Stimulated activated CD4-positive, alpha-beta T cell treated with anti-CD3 and anti-CD28 coated beads, TNF-alpha, amount 100 ng/mL, for 4 hours (primary cell): ENCODE data around the gene FAM53C.
"Not testable (repeated sequence)": the region's sequence is repeated elsewhere in the genome, so short reads cannot be mapped to it uniquely, and the experiment has no call there.

Experiments
- DNase-seq, 3 experiments: peaks; one replicate each; pipeline ENCODE4 v3.0.0-alpha.2; 2020; ENCODE audit warnings: low read depth in 3 of 3

The FAM53C gene

GRCh38 chr5:138351056-138351455, 13.0 kb downstream of the FAM53C start:
- DNase-seq: no peak

GRCh38 chr5:138351517-138351916, 13.5 kb downstream of the FAM53C start:
- no peak for DNase-seq

GRCh38 chr5:138352071-138352721, 14.1 kb downstream of the FAM53C start, which contains the start of gene KDM3B:
KDM3B (plus strand) TSS chr5:138352685; CDS start chr5:138352796, 111 bp downstream.
- DNase-seq: peak; percentile 85 to 89 (median 88)

GRCh38 chr5:138352722-138353559, 14.9 kb downstream of the FAM53C start:
- DNase-seq: peak; percentile 43 to 52 (median 48)

GRCh38 chr5:138353560-138354080, 15.6 kb downstream of the FAM53C start:
- DNase-seq: no peak

- DNase-seq: no peak
Measured at GRCh38 chr5:138354387-138354786, 16.3 kb downstream of the FAM53C start.

- DNase-seq: peak in 2 of 3 experiments; percentile 18 to 22
Measured at GRCh38 chr5:138354926-138355378, 16.9 kb downstream of the FAM53C start.

- DNase-seq: no peak
Measured at GRCh38 chr5:138359621-138360020, 21.6 kb downstream of the FAM53C start.

- no peak for DNase-seq
Measured at GRCh38 chr5:138360941-138361452, 22.9 kb downstream of the FAM53C start.

GRCh38 chr5:138364576-138364975, 26.5 kb downstream of the FAM53C start:
- no peak for DNase-seq

GRCh38 chr5:138366632-138367382, 28.7 kb downstream of the FAM53C start:
- no peak for DNase-seq

- DNase-seq: no peak
Measured at GRCh38 chr5:138369261-138369660, 31.2 kb downstream of the FAM53C start.

GRCh38 chr5:138369706-138370105, 31.6 kb downstream of the FAM53C start:
- no peak for DNase-seq

- DNase-seq: no peak
Measured at GRCh38 chr5:138370537-138370936, 32.5 kb downstream of the FAM53C start.

- DNase-seq: no peak
Measured at GRCh38 chr5:138371454-138371853, 33.4 kb downstream of the FAM53C start.

- DNase-seq: no peak
Measured at GRCh38 chr5:138372225-138372624, 34.2 kb downstream of the FAM53C start.

GRCh38 chr5:138372653-138373052, 34.6 kb downstream of the FAM53C start:
- no peak for DNase-seq

- no peak for DNase-seq
Measured at GRCh38 chr5:138382347-138382746, 44.3 kb downstream of the FAM53C start.

- no peak for DNase-seq
Measured at GRCh38 chr5:138385660-138386059, 47.6 kb downstream of the FAM53C start.

GRCh38 chr5:138386290-138386689, 48.2 kb downstream of the FAM53C start:
- DNase-seq: no peak

- no peak for DNase-seq
Measured at GRCh38 chr5:138389332-138389731, 51.3 kb downstream of the FAM53C start.

GRCh38 chr5:138389911-138390310, 51.8 kb downstream of the FAM53C start:
- DNase-seq: not testable (repeated sequence)
